Osteoblast (primary cell): ENCODE data around the gene TAPT1. TPM values are rescaled to one million over a fixed set of nuclear protein-coding genes. Genes with fewer than 3 reads are reported as not detected.
"Not testable (repeated sequence)": the region's sequence is repeated elsewhere in the genome, so short reads cannot be mapped to it uniquely, and the experiment has no call there.

Source experiments
- DNase-seq: peaks from one replicate; pipeline ENCODE4 v3.0.0; 2011; ENCODE audit warnings: low spot score, mixed read lengths; ENCODE audit not compliant: insufficient read length; ENCODE audit errors: missing footprints
- H2AFZ ChIP-seq: 2 replicates; pipeline ENCODE4 v1.6.0; 2011; ENCODE audit warnings: mild to moderate bottlenecking, low read length
- H3K27ac ChIP-seq: 2 replicates; pipeline ENCODE4 v1.5.1; 2011; ENCODE audit warnings: mild to moderate bottlenecking, low read depth, low read length, moderate library complexity
- H3K27me3 ChIP-seq: 2 replicates; pipeline ENCODE4 v1.6.0; 2012; ENCODE audit warnings: mild to moderate bottlenecking, control low read depth, inconsistent platforms, low read length, moderate library complexity; ENCODE audit not compliant: insufficient read depth
- H3K36me3 ChIP-seq: 2 replicates; pipeline ENCODE4 v1.5.1; 2011; ENCODE audit warnings: mild to moderate bottlenecking, low read length, control low read depth, moderate library complexity; ENCODE audit not compliant: insufficient read depth
- H3K4me1 ChIP-seq: 2 replicates; pipeline ENCODE4 v1.5.1; 2011; ENCODE audit warnings: mild to moderate bottlenecking, low read length, control low read depth, moderate library complexity; ENCODE audit not compliant: insufficient read depth
- H3K4me2 ChIP-seq: 2 replicates; pipeline ENCODE4 v1.6.0; 2011; ENCODE audit warnings: mild to moderate bottlenecking, low read length; ENCODE audit not compliant: insufficient read depth
- H3K4me3 ChIP-seq: fragments of 200-600 bp; sonication (generic); 3 replicates; pipeline ENCODE4 v1.5.1; 2012; ENCODE audit warnings: mild to moderate bottlenecking, low read length, inconsistent platforms; ENCODE audit not compliant: insufficient read depth
- H3K79me2 ChIP-seq: 2 replicates; pipeline ENCODE4 v1.6.0; 2012; ENCODE audit warnings: mild to moderate bottlenecking, low read length, control low read depth, inconsistent platforms; ENCODE audit not compliant: insufficient read depth
- H3K9me3 ChIP-seq: 2 replicates; pipeline ENCODE4 v1.5.1; 2011; ENCODE audit warnings: low read depth, low read length, control low read depth
- H4K20me1 ChIP-seq: 2 replicates; pipeline ENCODE4 v1.6.0; 2012; ENCODE audit warnings: mild to moderate bottlenecking, low read length, control low read depth; ENCODE audit not compliant: insufficient read depth
- CTCF ChIP-seq: IDR thresholded peaks from 2 replicates; pipeline ENCODE4 v1.5.1; 2011; ENCODE audit warnings: mild to moderate bottlenecking, low read depth, low read length, moderate library complexity; ENCODE audit errors: extremely low read depth
- total RNA-seq: library from RNA; depleted of rRNA; stranded (reverse); fragments of >200 nt; gene quantifications from 2 replicates; pipeline ENCODE4 v1.2.3, GENCODE V29; 2012

TAPT1 gene
- total RNA-seq, 1 donor = 19.5 TPM

GRCh38 chr4:16197876-16198665, 28.2 kb downstream of the TAPT1 start:
- Histone ChIP-seq H3K36me3 (no peaks in the 10 kb centered on the region), H2AFZ (no peak overlapping the region), H3K4me2 (no peak overlapping the region), H3K79me2 (no peaks in the 10 kb centered on the region), H4K20me1 (no peaks in the 10 kb centered on the region), H3K4me1 (peaks cover 17% of the 10 kb centered on the region), H3K27ac (no peak overlapping the region), H3K9me3 (no peaks in the 10 kb centered on the region), H3K4me3 (no peak overlapping the region), H3K27me3 (no peaks in the 10 kb centered on the region)
- TF ChIP-seq CTCF = no peak
- DNase-seq = no peak

DNA sequence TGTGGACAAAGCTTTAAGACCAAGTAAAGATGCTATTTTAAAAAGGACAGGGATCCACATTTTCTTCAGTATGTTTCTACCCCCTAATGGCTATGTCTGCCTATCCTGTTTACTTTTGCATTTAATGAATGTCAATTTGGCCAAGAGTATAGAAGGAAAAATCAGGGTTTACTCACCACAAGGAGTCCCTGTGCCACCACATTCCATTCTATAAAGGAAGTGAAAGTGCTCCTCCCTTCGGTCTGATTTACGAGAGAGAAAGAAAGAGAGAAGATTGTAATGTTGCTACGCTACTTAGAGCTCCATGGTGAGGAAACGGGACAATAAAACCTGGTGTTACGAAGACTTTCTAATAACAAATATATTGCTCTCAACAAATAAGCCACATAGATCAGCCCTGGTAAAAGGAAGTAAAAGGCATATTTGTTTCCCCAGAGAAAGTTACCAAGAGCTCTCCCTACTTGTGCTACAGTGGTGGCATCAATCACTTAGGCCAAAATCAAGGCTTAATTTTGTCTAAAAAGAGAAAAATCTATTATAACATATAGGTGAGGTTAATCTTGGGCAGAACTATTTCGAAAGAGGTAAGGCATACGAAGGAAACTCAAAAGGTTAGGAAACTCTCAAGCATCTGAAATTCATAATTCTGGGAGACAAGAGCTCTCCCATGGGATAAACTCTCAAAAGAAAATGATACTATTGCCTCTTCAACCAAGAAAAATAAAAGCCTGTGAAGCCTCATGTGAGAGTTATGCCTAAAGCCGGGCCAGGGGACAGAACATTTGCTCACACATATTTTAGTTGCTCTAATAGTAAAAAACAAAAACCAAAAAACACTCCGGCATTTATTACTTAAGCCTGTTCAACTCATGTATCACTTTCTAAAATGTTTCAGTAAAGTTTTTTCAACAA, 29.5 kb downstream of the TAPT1 start:
- H3K4me3 ChIP-seq = peak overlapping the region; percentile 64
- TF ChIP-seq CTCF = peak; percentile 49

GRCh38 chr4:16195209-16195608, 31.1 kb downstream of the TAPT1 start:
- peaks cover 15% of the 10 kb centered on the region for H3K4me1 ChIP-seq
- no peak overlapping the region for H3K27ac ChIP-seq
- no peak overlapping the region for H2AFZ ChIP-seq
- no peak for DNase-seq
- no peak overlapping the region for H3K4me3 ChIP-seq
- H3K79me2 ChIP-seq = no peaks in the 10 kb centered on the region
- H3K36me3 ChIP-seq = no peaks in the 10 kb centered on the region
- H3K4me2 ChIP-seq = no peak overlapping the region
- no peaks in the 10 kb centered on the region for H4K20me1 ChIP-seq
- H3K27me3 ChIP-seq = no peaks in the 10 kb centered on the region
- H3K9me3 ChIP-seq = no peaks in the 10 kb centered on the region
- no peak for TF ChIP-seq CTCF

More for the DNA sequence above, 29.5 kb downstream of the TAPT1 start:
- no peaks in the 10 kb centered on the region for H3K27me3 ChIP-seq
- peaks cover 15% of the 10 kb centered on the region for H3K4me1 ChIP-seq
- H3K4me2 ChIP-seq = peak overlapping the region; percentile 86
- H3K9me3 ChIP-seq = no peaks in the 10 kb centered on the region
- H3K79me2 ChIP-seq = no peaks in the 10 kb centered on the region
- peak; percentile 68 for DNase-seq
- no peaks in the 10 kb centered on the region for H4K20me1 ChIP-seq
- no peaks in the 10 kb centered on the region for H3K36me3 ChIP-seq
- peak overlapping the region; percentile 86 for H3K27ac ChIP-seq
- H2AFZ ChIP-seq = peak overlapping the region; percentile 61

GRCh38 chr4:16194798-16195197, 31.5 kb downstream of the TAPT1 start:
- not testable (repeated sequence) for DNase-seq, H3K4me3 ChIP-seq, H3K36me3 ChIP-seq, H3K27me3 ChIP-seq, H3K4me2 ChIP-seq, H2AFZ ChIP-seq, H3K79me2 ChIP-seq, H3K27ac ChIP-seq, H3K9me3 ChIP-seq, H4K20me1 ChIP-seq
- peaks cover 15% of the 10 kb centered on the region for H3K4me1 ChIP-seq
